Activated CD4-positive, CD25-positive, alpha-beta regulatory T cell (primary cell): Measurements from ENCODE around the gene ELF5.

Experiments used
- DNase-seq, 4 experiments: peaks; one replicate each; lab custom pipeline; 2025; lab: John Stamatoyannopoulos, UW

The ELF5 gene

DNA sequence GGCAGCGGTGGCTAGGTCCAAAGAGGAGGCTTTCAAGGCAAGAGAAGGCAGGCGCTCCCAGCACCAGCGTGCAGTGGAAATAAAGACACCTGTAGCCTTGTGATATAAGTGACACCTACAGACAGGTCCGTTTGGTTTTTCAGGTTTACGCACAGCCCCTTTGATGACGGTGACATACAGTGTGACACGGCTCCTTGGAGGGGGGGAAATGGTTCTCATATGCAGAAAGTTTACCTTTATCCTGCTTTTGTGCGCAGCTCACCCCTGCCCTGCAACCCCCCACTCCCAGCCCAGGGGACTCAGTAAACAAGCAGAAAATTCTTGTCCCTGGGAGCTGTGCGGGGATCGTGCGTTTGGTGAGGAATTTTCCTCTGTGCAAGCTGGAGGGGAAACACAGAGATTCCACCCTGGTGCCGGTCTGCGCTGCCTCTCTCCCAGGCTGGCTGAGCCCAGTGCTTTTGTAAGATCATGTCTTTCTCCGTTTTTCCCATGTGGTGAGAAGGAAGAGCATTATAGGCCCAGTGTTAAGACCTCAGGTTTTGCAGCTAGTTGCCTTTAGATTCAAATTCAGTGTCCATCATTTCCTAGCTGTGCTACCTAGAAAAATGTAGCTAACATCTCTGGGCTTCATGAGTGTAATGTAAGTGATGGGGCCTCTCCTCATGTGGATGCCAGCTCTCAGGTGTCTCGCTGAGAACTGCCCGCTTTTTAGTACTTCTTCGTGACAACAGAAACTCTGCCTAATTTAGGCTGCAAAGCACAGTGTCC, at the start of gene ELF5:
Gene ELF5, minus strand, starts transcription at position 113 of the 768 bp plus-strand sequence. CDS start 8,045 bp downstream, outside the sequence.
- no peak for DNase-seq

DNA sequence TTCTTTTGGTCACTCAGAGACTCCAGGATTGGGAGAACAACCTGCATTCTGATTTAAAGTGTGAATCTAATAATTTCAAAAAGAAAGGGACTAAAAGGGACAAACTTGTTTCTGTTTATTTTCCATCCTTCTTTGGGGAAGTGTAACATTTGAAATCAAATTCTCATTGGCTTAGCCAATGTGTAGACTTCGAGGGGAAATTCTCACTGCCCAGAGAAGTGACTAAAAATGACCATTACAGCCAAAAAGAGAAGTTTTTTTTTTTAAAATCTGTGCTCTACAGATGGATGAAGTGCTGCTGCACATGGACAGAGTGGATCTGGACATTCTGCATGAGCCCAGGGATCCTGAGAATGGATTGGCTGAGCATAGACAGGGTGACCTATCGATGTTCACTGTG, 49.4 kb upstream of the ELF5 start:
- DNase-seq: no peak

DNA sequence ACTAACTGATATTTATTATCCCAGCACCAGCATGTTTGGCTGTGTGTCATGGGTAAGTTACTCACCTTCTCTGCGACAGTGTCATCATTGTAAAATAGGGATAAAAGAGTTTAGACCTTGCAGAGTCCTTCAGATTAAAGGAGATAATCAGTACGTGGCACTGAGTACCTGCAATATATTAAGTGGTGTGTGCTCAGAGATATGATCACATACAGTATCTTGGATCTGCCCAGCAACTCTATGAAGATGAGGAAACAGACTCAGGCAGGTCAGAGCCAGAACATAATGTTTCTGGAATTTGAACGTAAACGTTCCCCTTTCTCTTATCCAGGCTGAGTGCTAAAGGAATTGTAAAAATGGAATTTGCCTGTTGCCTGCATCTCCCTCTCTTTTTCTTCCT, 46.9 kb upstream of the ELF5 start:
- DNase-seq: no peak

DNA sequence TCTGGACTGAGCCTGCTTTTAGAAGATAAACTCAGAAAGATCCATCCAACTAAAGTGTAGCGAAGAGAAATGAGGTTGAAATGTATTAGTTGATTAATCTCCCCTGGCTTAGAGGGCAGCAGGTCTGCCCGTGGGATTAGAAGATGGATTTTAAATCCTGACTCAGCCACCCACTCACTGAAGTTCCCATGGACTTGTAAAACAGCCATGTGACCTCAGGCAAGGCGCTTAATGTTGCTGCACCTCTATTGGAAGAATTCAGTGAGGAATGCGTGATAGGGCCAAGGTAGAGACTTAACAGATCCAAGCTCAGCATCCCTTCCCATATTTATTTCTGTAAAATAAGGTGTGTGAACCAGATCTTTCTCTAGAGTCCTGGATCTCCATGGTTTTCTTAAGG, 45.1 kb upstream of the ELF5 start:
- DNase-seq: no peak

DNA sequence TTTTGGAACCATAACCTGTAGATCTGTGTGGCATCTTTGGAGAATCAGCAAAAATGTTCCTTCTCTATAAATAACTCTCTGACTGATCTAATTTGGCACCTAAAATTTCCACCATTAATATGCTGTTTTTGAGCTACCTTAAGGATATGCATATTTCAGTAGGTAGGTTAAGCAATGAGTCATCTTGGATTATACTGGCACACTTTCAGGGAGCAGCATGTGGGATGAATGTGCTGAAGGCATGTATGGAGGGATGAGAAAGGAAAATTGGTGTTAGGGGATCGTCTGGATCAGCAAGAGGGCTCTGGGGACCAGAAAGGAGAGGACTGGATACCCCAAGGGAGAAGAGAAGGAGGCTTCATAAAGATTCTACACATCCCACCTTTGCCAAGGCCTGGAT, 44.6 kb upstream of the ELF5 start:
- DNase-seq: no peak

DNA sequence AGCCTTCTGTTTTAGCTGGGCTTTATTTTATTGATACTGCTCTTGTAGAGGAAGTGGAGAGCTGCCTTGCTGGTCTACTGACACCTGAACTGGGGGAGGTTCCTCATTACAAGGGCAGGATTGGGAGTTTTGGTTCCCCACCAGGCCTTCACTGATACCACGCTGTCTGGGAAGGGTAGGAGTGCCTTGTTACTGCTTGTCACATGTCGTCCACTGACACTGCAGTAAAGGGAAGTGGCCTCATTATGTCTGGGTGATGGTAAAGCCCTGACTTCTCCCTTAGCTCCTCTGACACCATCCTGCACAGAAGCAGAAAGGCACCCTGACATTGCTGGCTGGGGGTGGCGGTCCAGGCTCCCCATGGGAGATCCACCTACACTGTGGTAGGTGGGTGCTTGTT, 38.7 kb upstream of the ELF5 start:
- DNase-seq: no peak

DNA sequence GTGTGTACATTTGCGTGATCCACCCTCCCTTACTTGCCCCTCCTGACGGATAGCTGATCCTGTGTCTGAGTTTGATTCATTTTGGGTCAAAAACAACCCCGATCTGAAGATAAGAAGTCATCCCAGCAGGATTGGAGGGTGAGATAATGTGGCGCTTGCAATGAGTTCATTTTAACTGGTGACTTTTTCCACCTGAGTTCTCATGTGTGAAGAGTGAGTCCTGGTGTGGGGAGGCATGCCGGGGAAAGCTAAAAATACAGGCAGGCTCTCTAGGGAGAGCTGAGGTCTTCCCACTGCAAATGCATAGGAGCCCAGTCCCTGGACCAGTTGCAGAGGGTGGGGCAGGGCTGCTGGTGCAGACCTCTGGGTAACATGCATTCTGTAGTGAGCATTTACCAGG, 35.7 kb upstream of the ELF5 start:
- DNase-seq: no peak

DNA sequence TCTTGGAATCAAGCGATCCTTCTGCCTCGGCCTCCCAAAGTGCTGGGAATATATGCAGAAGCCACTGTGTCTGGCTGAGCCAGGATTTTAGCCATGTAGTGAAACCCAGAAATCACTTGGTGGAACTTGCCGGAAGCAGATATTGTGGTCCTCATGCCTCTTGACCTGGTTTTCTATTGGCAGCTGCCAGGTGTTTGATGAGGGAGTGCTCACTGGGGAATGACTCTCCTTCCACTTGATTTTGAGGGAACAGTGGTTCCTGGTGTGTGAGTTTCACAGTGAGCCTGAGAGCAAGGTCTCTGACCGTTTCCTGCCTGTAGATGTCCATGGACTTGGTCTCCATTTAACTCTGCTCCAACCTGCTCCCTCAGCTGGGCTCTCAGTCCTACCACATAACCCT, 34.7 kb upstream of the ELF5 start:
- no peak for DNase-seq

DNA sequence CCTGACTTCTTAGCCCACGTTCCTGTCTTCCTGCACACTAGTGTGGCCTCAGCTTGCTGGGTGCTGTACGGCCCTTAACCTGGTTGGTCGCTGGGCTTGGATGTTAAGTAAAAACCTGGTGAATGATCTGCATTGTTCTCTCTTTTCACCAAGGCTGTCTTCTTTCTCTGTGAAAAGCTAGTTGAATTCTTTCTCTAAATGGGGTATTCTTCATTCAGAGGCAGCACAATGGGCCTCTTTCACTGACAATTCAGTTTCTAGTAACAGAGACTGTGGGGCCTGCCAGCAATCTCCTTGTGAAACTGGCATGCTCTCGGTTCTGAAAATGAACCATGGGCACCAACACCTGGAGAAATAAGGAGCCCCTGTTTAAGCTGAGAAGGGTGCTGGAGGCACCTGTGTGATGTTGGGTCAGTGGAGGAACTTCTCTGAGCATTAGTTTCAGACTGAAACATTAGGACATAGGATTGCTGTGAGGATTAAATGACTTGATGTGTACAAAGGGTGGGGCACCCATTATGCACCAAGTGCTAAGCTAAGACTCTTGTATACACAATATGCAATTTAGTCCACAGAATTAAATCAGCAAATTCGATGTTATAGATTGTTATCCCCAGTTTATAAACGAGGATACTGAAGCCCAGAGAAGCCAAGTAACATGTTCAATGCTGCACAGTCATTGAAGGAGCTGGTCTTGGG, 33.1 kb upstream of the ELF5 start:
- no peak for DNase-seq

DNA sequence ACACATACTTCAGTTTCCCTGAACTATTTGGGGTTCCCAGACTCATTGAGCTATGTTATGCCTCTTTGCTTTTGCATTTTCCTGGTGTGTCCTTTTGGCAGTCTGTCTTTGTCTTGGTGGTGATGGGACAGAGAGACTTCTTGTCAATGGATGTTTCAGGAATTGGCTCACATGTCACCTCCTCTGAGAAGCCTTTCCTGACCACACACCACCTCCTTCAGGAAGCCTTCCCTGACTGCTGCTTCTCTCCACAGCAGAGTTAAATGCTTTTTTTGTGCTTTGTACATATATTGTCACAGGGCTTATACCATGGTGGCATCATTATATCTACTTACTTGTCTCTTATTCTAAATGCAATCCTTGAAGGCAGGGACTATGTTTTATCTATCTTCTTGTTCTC, 28.5 kb upstream of the ELF5 start:
- DNase-seq: no peak

DNA sequence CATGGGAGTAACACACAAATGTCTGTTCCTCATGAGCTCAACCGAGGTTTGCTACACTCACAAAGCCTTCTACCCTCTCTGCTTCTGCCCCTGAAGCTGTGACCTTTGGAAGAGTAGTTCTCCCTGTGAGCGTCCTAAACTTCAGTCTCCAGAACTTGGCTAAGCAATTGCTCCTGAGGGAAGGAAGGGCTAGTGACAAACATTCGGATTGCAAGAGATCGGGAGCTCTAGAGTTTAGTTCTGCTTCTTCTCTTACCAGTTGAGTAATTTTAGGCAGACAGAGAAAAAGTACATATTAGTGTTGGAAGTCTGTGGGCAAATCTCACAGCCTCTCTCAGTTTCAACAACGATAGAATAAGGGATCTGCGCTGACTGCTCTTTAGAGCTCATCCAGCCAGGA, 27.3 kb upstream of the ELF5 start:
- DNase-seq: no peak

DNA sequence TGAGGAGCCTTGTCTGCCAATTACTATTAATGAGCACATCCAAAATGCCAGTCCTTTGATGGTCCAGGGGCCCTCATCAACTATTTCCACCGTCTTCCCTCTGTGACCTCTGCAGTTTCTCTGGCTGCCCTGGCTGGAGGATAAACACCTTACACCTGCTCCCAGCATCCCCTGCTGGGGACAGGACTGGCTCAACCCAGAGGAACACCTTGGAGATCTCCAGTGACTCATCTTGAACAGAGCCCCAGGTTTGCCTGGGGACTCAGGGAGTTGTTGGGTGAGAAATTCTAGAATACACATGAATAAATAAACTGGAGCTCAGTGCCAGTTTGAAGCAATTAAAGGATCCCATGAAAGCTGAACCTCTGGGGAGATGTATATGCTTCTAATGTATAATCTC, 24.0 kb upstream of the ELF5 start:
- DNase-seq: no peak

DNA sequence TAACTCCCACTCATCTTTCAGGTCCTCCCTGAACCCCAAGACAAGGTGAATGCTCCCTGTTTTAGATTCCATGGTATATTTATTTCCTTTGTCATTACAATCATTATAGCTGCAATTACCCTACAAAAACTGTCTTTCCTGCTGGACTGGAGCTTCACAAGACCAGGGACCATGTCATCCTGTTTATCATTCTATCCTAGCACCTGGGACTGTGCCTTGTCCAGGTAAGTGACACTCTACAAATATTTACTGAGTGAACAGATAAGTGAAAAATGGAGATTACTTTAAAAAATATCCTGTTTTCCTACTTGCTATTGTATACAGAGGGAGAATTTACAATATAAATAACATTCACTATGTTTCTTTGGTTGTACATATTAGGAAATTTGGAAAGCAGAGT, 22.5 kb upstream of the ELF5 start:
- DNase-seq: no peak

DNA sequence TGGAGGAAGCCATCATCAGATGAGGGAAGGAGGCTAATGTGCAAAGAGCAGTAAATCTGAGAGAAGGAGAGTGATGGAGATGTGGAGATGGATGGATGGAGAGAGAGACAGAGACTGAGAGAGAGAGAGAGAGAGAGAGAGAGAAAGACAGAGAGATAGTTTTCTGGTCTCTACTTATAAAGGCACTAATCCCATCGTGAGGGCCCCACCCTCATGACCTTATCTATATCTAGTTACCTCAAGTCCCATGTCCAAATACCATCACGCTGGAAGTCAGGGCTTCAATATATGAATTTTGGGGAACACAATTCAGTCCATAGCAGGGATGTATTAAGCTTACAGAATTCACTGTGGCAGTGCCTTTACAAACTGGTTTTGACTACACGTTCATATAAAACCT, 21.2 kb upstream of the ELF5 start:
- no peak for DNase-seq

DNA sequence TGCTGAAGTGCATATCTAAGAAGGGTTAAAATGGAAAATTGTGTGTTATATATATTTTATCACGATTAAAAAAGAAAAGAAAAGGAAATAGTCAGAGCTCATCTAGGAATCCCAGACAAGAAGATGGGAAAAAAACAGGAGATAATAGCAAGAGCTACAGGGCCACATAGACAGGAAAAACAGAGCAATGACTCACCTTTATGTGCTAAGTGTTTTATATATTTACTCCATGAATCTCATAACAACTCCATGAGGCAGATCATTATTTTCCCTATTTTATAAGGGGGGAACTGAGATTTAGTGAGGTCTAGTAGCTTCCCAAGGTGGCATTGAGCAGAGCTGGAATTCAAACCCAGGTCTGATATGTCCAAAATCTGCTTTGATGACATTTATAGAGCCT, 18.1 kb upstream of the ELF5 start:
- no peak for DNase-seq

DNA sequence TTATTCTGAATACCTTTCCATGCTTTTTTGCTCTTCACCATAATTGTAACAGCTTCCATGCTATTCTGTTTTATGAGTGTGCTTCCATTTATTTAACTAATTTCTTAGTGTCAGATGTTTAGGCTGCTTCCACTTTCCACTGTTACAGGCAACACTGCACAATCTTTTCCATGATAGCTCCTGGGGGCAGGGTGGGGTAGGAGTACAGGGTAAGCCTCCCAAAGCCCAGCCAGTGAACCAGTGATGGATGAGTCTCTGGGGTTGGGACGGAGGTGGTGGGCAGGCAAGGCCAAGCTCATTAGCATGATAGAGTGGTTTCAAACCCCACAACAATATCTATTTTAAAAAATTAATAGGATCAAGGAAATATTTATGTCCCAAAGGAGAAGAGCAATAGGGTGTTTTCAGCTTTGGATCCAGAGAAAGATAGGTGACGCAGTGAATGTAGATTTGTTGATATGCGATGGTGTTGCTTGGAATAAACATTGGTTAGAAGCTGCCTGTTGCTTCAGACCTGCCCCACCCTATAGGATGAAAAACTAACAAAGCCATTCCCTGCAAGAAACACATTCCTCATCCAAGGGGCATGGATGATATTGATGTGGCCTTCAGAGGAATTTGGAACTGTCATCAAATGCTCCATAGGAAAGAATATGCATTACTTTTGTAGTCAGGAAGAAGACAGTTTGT, 17.1 kb upstream of the ELF5 start:
- no peak for DNase-seq

DNA sequence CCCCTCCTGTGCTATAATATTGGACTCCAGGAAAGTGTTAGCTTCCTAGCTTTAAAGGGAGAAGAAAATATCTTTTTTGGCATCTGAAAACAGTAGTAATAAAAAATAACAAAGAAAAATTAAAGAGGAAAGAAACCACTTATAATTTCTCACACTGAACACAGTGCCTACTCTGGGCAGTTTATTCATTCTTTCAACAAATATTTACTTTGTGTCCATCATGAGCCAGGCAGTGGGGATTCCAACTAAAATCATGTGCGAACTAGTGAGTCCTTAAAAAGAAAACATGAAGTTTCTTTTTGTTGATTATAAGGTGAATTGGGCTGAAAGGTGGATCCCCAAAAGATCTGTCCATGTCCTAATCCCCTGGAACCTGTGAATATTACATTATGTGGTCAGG, 16.0 kb upstream of the ELF5 start:
- no peak for DNase-seq

DNA sequence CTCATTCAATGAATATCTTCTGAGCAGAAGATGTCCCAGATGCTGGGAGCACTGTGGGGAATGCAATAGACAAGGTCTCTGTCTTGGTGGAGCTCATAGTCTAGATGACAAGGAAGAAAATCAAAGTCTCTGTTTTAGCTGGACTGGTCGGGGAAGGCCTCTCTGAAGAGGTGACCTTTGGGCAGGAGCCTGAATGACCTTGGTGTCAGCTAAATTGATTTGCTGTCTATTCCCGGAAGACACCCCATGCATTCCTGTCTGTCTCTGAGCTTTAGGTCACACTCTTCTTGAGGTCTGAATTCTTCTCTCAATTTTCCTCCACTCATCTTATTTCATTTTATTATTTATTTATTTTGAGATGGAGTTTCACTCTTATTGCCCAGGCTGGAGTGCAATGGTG, 14.5 kb upstream of the ELF5 start:
- DNase-seq: no peak

DNA sequence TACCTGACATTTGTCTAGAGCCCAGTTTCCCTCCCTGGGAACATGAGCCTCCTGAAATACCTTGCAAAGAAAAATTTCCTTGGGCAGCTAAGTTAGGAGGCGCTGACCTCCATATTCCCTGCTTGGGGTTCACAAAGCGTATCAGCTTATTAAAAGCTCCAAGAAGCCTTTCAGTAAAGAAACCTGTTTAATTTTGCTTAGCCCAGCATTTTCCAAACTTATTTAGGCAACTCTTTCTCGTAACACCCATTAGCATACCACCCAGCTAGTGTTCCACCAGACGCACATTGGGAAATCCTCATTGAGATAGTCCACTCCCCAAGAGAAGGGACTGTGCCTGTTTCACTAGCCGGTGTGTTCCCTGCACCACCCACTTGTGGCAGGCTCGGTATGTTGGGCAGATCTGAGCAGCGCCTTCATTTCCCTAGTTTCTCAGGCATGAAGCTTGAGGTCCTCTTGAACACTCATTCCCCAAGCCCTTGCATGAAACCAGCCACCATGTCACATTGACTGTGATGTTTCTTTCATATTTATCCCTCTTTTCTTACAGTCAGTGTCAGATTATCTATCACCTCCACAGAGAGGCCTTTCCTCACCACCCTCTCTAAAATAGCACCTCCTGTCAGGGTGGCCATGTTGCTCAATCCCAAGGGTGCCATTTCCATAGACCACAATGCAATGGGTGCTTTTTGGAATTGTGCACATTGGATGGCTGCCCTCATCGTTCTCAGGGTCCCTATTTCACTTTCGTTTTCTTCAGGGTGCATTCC, 12.5 kb upstream of the ELF5 start:
- DNase-seq: no peak

DNA sequence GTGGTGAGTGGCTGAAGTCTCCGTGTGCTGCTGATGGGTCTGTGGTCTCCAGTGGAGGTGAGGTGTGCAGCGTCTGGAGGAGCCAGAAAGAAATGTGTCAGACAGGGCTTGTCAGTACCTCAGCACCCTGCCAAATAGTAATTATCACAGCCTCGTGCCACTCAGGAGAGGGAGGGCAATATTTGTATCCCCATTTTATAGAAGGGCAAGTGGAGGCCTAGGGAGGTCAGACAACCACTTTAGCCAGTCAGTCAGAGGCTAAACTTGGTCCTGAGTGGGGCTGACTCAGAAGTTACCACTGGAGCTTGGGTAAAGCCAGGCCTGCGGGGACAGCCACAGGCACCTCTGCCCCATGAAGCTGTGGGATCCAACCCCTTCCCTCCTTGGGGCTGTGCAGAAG, 11.5 kb upstream of the ELF5 start:
- no peak for DNase-seq

DNA sequence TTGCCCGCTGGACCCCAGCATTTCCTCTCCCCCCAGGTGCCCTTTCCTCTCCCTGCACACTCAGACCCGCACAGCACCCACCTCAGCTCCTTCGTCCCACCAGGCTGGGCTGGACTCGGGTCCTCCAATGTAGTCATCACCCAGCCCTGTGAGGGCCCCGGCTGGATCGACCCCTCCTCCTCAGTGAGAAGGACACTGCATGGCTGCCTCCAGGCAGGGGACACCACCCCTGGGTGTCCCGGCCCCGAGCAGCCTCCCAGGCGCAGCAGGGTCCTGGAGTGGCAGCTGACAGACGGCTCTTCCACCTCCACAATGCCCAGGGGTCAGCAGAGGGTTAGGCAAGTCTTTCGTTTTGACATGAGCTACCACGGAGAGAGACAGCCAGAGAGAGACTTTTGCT, 11.1 kb upstream of the ELF5 start:
- DNase-seq: no peak

DNA sequence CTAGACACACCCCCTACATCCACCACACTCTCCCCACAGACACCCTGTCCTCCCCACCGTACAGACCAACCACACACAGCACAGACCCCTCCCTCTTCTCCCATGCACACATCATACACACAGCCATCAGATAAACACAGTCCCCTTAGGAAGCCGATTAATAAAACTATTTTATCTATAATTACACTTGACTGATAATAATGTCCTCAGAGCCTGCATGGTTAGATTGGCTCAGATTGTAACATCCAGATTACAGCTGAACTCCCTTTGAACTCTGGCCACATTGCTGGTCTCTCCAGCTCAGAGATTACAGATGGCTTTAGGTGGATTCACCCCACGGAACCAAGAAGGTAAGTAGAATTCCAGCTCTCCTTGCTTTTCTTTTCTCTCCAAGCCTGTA, 9.5 kb upstream of the ELF5 start:
- DNase-seq: no peak

DNA sequence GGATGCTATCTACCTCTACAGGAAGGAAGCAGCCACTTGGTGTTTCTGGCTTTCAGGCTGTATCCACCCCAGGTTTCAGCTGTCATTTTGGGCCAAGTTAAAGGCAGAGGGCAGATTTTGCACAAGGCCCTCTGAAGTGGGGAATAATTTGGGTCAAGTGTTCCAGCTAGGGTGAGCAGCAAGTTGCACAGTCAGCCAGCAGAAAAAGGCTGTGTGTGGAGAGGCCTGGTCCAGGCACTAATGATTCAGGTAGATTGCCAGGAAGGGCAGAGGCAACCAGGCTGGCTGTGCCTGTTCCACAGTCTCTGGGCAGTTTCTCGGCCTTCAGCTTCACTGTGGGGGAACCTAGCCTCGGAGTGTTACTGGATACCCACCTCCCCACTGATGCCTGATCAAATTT, 8.6 kb upstream of the ELF5 start:
- no peak for DNase-seq
